SK-N-SH (cell line): Measurements from ENCODE around the gene RAX.

Experiments
- MAX ChIP-seq: IDR thresholded peaks from 2 replicates; pipeline ENCODE4 v1.4.0; 2012; ENCODE audit warnings: low read depth
- YY1 ChIP-seq: IDR thresholded peaks from 2 replicates; pipeline ENCODE4 v1.4.0; 2012; ENCODE audit warnings: low read depth, mild to moderate bottlenecking

- TF ChIP-seq MAX (no peak), YY1 (no peak)
Measured at GRCh38 chr18:59264651-59265245, 8.5 kb downstream of the RAX start.
